Fibroblast of lung (primary cell): ENCODE measurements around the gene GH1. TPM values are rescaled to one million over a fixed set of nuclear protein-coding genes. Genes with fewer than 3 reads are reported as not detected.
A peak's percentile ranks its signal among the peaks of the same experiment; 100 is the strongest.

Experiments
- DNase-seq, 2 donors: peaks; one replicate each; pipeline versions ENCODE4 v3.0.0 to v3.0.0-alpha.2; 2010; ENCODE audit warnings: low read depth in 2 of 2
- H2AFZ ChIP-seq: 2 replicates; pipeline ENCODE4 v1.5.1; 2012; ENCODE audit warnings: low read length, control low read depth, inconsistent platforms
- H3K27ac ChIP-seq: 2 replicates; pipeline ENCODE4 v1.5.1; 2011; ENCODE audit warnings: low read length, control low read depth; ENCODE audit not compliant: insufficient read depth
- H3K27me3 ChIP-seq: 2 replicates; pipeline ENCODE4 v1.5.1; 2011; ENCODE audit warnings: mild to moderate bottlenecking, low read length; ENCODE audit not compliant: control insufficient read depth, insufficient read depth
- H3K36me3 ChIP-seq: 2 replicates; pipeline ENCODE4 v1.5.1; 2011; ENCODE audit warnings: low read length; ENCODE audit not compliant: control insufficient read depth, insufficient read depth
- H3K4me1 ChIP-seq: 2 replicates; pipeline ENCODE4 v1.5.1; 2011; ENCODE audit warnings: low read length; ENCODE audit not compliant: control insufficient read depth, insufficient read depth; ENCODE audit errors: extremely low read depth
- H3K4me2 ChIP-seq: 2 replicates; pipeline ENCODE4 v1.5.1; 2011; ENCODE audit warnings: low read length, control low read depth; ENCODE audit not compliant: insufficient read depth; ENCODE audit errors: extremely low read depth
- H3K4me3 ChIP-seq, 4 experiments: fragments of 200-600 bp in 1 of 4; sonication (generic) in 1 of 4; replicated peaks in 1 of 4; 2 replicates each; pipeline ENCODE4 v1.5.1; 2011 to 2016; ENCODE audit warnings: low read length in 4 of 4, low read depth in 3 of 4, mild to moderate bottlenecking in 3 of 4, control low read depth in 2 of 4, inconsistent platforms in 1 of 4, mixed read lengths in 1 of 4; ENCODE audit not compliant: insufficient read depth in 1 of 4; ENCODE audit errors: control extremely low read depth in 1 of 4
- H3K79me2 ChIP-seq: 2 replicates; pipeline ENCODE4 v1.5.1; 2012; ENCODE audit warnings: mild to moderate bottlenecking, low read length, inconsistent platforms; ENCODE audit not compliant: control insufficient read depth, insufficient read depth
- H3K9ac ChIP-seq: 2 replicates; pipeline ENCODE4 v1.5.1; 2011; ENCODE audit warnings: mild to moderate bottlenecking, low read length, control low read depth; ENCODE audit not compliant: insufficient read depth
- H3K9me3 ChIP-seq: 2 replicates; pipeline ENCODE4 v1.5.1; 2012; ENCODE audit warnings: low read depth, low read length; ENCODE audit not compliant: control insufficient read depth, insufficient read depth
- H4K20me1 ChIP-seq: 2 replicates; pipeline ENCODE4 v1.5.1; 2011; ENCODE audit warnings: low read length; ENCODE audit not compliant: control insufficient read depth, insufficient read depth; ENCODE audit errors: extremely low read depth
- EZH2 ChIP-seq: IDR thresholded peaks from 2 replicates; pipeline ENCODE4 v1.5.1; 2012; ENCODE audit warnings: low read length, control low read depth, mild to moderate bottlenecking; ENCODE audit errors: missing control alignments
- polyA plus RNA-seq, 2 donors: library from polyadenylated mRNA; depleted of rRNA in 1 of 2; stranded (reverse) in 1 of 2; unstranded in 1 of 2; fragments of >200 nt; gene quantifications; 2 replicates each; pipeline ENCODE4 v1.2.1, GENCODE V29; 2011 to 2012; ENCODE audit warnings: missing spikeins in 1 of 2
- total RNA-seq: library from RNA; depleted of rRNA; stranded (reverse); fragments of >200 nt; gene quantifications from 2 replicates; pipeline ENCODE4 v1.2.1, GENCODE V29; 2014
- TF ChIP-seq, protein P1 (sequence below), 2 donors: IDR thresholded peaks in 1 of 2; conservative IDR thresholded peaks in 1 of 2; 1 replicate in 1 of 2; 2 replicates in 1 of 2; pipeline ENCODE4 v1.5.1; 2011 to 2012; ENCODE audit warnings: low read length in 2 of 2, control low read depth in 1 of 2, inconsistent platforms in 1 of 2, low read depth in 1 of 2, mild to moderate bottlenecking in 1 of 2

The GH1 gene
- total and polyA plus RNA-seq, 2 donors (not counting 1 experiment from before 2014, with no cell fraction given), result not detected

DNA sequence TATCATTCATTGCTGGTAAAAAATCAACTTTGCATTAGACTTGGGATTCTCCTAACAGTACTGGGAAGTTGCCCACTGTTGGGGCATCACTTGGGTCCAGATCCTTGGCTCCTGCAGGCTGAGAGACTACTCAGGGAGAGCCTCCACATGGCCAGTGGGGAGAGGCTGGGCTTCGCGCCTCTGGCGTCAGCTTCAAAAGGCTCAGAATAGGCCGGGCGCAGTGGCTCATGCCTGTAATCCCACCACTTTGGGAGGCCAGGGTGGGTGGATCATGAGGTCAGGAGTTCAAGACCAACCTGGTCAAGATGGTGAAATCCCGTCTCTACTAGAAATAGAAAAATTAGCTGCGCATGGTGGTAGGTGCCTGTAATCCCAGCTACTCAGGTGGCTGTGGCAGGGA lies 4.2 kb downstream of the GH1 start:
- Histone ChIP-seq H3K4me1 (no peaks in the 10 kb centered on the region), H3K79me2 (no peaks in the 10 kb centered on the region), H3K9ac (no peak overlapping the region), H3K4me3 (no peak overlapping the region), H3K9me3 (no peaks in the 10 kb centered on the region), H3K27me3 (peaks cover 3% of the 10 kb centered on the region), H2AFZ (no peak overlapping the region), H4K20me1 (no peaks in the 10 kb centered on the region), H3K36me3 (no peaks in the 10 kb centered on the region), H3K27ac (no peak overlapping the region), H3K4me2 (no peak overlapping the region)
- no peak for TF ChIP-seq EZH2
- TF ChIP-seq, protein P1, sequence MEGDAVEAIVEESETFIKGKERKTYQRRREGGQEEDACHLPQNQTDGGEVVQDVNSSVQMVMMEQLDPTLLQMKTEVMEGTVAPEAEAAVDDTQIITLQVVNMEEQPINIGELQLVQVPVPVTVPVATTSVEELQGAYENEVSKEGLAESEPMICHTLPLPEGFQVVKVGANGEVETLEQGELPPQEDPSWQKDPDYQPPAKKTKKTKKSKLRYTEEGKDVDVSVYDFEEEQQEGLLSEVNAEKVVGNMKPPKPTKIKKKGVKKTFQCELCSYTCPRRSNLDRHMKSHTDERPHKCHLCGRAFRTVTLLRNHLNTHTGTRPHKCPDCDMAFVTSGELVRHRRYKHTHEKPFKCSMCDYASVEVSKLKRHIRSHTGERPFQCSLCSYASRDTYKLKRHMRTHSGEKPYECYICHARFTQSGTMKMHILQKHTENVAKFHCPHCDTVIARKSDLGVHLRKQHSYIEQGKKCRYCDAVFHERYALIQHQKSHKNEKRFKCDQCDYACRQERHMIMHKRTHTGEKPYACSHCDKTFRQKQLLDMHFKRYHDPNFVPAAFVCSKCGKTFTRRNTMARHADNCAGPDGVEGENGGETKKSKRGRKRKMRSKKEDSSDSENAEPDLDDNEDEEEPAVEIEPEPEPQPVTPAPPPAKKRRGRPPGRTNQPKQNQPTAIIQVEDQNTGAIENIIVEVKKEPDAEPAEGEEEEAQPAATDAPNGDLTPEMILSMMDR (conservative IDR thresholded peaks at IDR 0.05 in 1 of 2, IDR thresholded peaks at IDR 0.05 in 1 of 2; ENCODE audit: low read depth in 1 of 2, low read length in 2 of 2), result no peak
- no peak for DNase-seq

DNA sequence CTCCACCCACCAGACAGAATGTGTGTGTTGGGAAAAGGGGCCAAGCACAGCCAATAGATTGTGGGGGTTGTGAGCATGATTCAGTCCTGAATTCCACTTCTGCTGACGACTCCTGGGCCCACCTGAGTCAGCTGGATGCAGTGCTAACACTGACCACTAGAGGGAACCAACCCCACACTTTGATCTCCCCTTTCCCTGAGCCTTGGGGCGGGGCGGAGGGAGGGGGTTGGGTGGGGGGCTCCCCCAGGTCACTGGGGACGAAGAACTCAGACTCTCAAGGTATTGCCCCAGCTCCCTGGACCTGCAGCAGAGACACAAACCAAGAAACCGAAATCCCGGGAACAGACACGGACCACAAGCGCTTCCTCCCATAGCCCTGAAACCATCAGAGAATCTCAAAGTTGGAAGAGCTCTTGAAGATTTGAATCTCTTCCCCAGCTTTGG lies 7.0 kb downstream of the GH1 start:
- H3K27me3 ChIP-seq, result peaks cover 3% of the 10 kb centered on the region
- no peak overlapping the region for H3K9ac ChIP-seq
- no peaks in the 10 kb centered on the region for H3K36me3 ChIP-seq
- DNase-seq, result peak; percentile 4 to 5
- H4K20me1 ChIP-seq, result no peaks in the 10 kb centered on the region
- H3K4me1 ChIP-seq, result no peaks in the 10 kb centered on the region
- H3K27ac ChIP-seq, result no peak overlapping the region
- no peak for TF ChIP-seq EZH2
- TF ChIP-seq, protein P1 (conservative IDR thresholded peaks at IDR 0.05 in 1 of 2, IDR thresholded peaks at IDR 0.05 in 1 of 2; ENCODE audit: low read depth in 1 of 2, low read length in 2 of 2), result peak; percentile 57 to 72
- no peaks in the 10 kb centered on the region for H3K9me3 ChIP-seq
- H3K79me2 ChIP-seq, result no peaks in the 10 kb centered on the region
- H3K4me3 ChIP-seq, result no peak overlapping the region
- no peak overlapping the region for H2AFZ ChIP-seq
- H3K4me2 ChIP-seq, result no peak overlapping the region

DNA sequence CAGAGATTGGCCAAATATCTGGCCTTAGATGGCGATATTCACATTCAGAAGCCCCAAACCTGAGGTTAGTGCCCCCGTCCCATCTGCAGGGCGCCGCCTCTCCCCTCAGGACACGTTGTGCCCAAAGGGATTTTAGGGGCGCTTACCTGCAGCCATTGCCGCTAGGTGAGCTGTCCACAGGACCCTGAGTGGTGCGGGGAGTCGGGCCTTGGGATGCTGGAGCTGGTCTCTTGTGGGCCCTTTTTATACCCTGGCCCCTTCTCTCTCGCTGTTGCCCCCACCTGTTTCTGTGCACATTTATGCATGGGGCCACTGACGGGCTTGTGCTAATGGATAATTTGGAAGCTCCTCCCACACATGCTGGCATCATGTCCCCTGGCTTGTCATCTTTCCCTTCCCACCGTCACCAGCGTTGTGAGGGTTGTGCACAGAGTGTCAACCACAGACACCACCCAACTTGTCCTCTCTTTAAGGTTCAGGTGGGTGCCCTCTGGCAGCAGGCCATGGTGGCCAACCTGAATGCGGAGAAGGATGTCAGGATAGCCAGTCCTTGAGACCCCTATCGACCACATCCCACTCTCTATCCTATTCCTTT lies 7.5 kb downstream of the GH1 start, which contains the start of gene CSHL1:
CSHL1 (minus strand) TSS at position 218 of the 595 bp plus-strand sequence; CDS start at position 156, 62 bp downstream.
- Histone ChIP-seq H3K27ac (no peak within 1 kb of the TSS), H3K9ac (no peak within 1 kb of the TSS), H3K4me2 (no peak within 1 kb of the TSS), H3K79me2 (no peaks in the 10 kb centered on the region), H4K20me1 (no peaks in the 10 kb centered on the region), H3K9me3 (no peaks in the 10 kb centered on the region), H3K36me3 (no peaks in the 10 kb centered on the region), H2AFZ (no peak within 1 kb of the TSS), H3K4me3 (no peak within 1 kb of the TSS), H3K4me1 (no peaks in the 10 kb centered on the region), H3K27me3 (peaks cover 3% of the 10 kb centered on the region)
- TF ChIP-seq, protein P1 (conservative IDR thresholded peaks at IDR 0.05 in 1 of 2, IDR thresholded peaks at IDR 0.05 in 1 of 2; ENCODE audit: low read depth in 1 of 2, low read length in 2 of 2), result no peak
- no peak for TF ChIP-seq EZH2
- no peak for DNase-seq
